ENCODE measurements around the gene MTMR6. TPM values are rescaled to one million over a fixed set of nuclear protein-coding genes. Genes with fewer than 3 reads are reported as not detected.

The MTMR6 gene
- total and polyA plus RNA-seq, 7 experiments from 2014 or later, result 16.0 to 23.2 (median 17.3) TPM

GRCh38 chr13:25233861-25234260 lies 53.4 kb downstream of the MTMR6 start:
- intact Hi-C loops (cut with micrococcal nuclease), result loop anchor here (1.0 to 2.0 kb wide), 2 partner anchors 53 to 141 kb away; partner anchors contain the start of gene MTMR6 (in 1 of the 2)
- H3K36me3 Mint-ChIP-seq, result peaks cover 0 to 4% (median 0%) of the 10 kb centered on the region in 5 donors
- DNase-seq, result no peak
- ChIA-PET CTCF (interaction anchor here (1.2 to 1.9 kb wide), 2 partner anchors 19 to 141 kb away, joined by 5 to 8 read pairs; no protein-coding TSS in a partner anchor), POLR2A (no interaction called here)
- peaks cover 0 to 8% (median 7%) of the 10 kb centered on the region in 7 donors for H3K4me1 Mint-ChIP-seq
- Histone ChIP-seq H3K9me3 (ENCODE audit: control insufficient read depth in 2 of 3, low read length in 3 of 3) (no peaks in the 10 kb centered on the region), H3K4me1 (ENCODE audit: control insufficient read depth in 2 of 2, insufficient read depth in 2 of 2, low read length in 2 of 2) (no peaks in the 10 kb centered on the region), H3K36me3 (ENCODE audit: control insufficient read depth in 2 of 3, insufficient read depth in 3 of 3, low read length in 3 of 3) (no peaks in the 10 kb centered on the region), H3K27me3 (ENCODE audit: control insufficient read depth in 2 of 2, insufficient read depth in 2 of 2, low read length in 2 of 2) (no peaks in the 10 kb centered on the region), H3K4me3 (ENCODE audit: low read length) (no peak overlapping the region), H3K27ac (ENCODE audit: low read depth, low read length) (no peak overlapping the region)
- H3K9me3 Mint-ChIP-seq, result peaks cover 0 to 2% (median 0%) of the 10 kb centered on the region in 11 donors
- ATAC-seq, result no peak
- H3K27ac Mint-ChIP-seq, result no peak overlapping the region
- peaks cover 0 to 17% (median 4%) of the 10 kb centered on the region in 5 donors for H3K27me3 Mint-ChIP-seq
- no peak overlapping the region for H3K4me3 Mint-ChIP-seq

GRCh38 chr13:25232937-25233515 lies 54.3 kb downstream of the MTMR6 start:
- POLR2A ChIA-PET, result interaction anchor here (0.6 kb wide), 1 partner anchor 17 kb away, joined by 3 read pairs; no protein-coding TSS in a partner anchor
- Histone ChIP-seq H3K27me3 (ENCODE audit: control insufficient read depth in 2 of 2, insufficient read depth in 2 of 2, low read length in 2 of 2) (no peaks in the 10 kb centered on the region), H3K36me3 (ENCODE audit: control insufficient read depth in 2 of 3, insufficient read depth in 3 of 3, low read length in 3 of 3) (no peaks in the 10 kb centered on the region), H3K4me1 (ENCODE audit: control insufficient read depth in 2 of 2, insufficient read depth in 2 of 2, low read length in 2 of 2) (no peaks in the 10 kb centered on the region), H3K4me3 (ENCODE audit: low read length) (no peak overlapping the region), H3K27ac (ENCODE audit: low read depth, low read length) (no peak overlapping the region), H3K9me3 (ENCODE audit: control insufficient read depth in 2 of 3, low read length in 3 of 3) (no peaks in the 10 kb centered on the region)
- intact Hi-C loops (cut with micrococcal nuclease), result loop anchor here (1.0 to 2.0 kb wide), 2 partner anchors 54 to 142 kb away; partner anchors contain the start of gene MTMR6 (in 1 of the 2)
- DNase-seq (peak in 2 of 9 donors; percentile 5 to 7), ATAC-seq (peak; percentile 62)
- no peak overlapping the region for H3K4me3 Mint-ChIP-seq
- peaks cover 0 to 2% (median 0%) of the 10 kb centered on the region in 11 donors for H3K9me3 Mint-ChIP-seq
- H3K27ac Mint-ChIP-seq, result no peak overlapping the region
- peaks cover 2 to 17% (median 6%) of the 10 kb centered on the region in 5 donors for H3K27me3 Mint-ChIP-seq
- peaks cover 0 to 8% (median 7%) of the 10 kb centered on the region in 7 donors for H3K4me1 Mint-ChIP-seq
- H3K36me3 Mint-ChIP-seq, result peaks cover 0 to 8% (median 0%) of the 10 kb centered on the region in 5 donors
- CTCF ChIA-PET, result interaction anchor here (1.2 to 1.9 kb wide), 2 partner anchors 20 to 142 kb away, joined by 5 to 8 read pairs; no protein-coding TSS in a partner anchor

GRCh38 chr13:25231517-25231916 lies 55.8 kb downstream of the MTMR6 start:
- Mint-ChIP-seq H3K27me3 (peaks cover 6 to 22% (median 15%) of the 10 kb centered on the region in 5 donors), H3K27ac (no peak overlapping the region), H3K36me3 (peaks cover 0 to 8% (median 0%) of the 10 kb centered on the region in 5 donors), H3K4me1 (peaks cover 0 to 8% (median 7%) of the 10 kb centered on the region in 7 donors), H3K9me3 (peaks cover 0 to 2% (median 0%) of the 10 kb centered on the region in 11 donors), H3K4me3 (no peak overlapping the region)
- ChIA-PET CTCF (no interaction called here), POLR2A (interaction anchor here (0.7 kb wide), 1 partner anchor 57 kb away, joined by 3 read pairs; no protein-coding TSS in a partner anchor)
- Histone ChIP-seq H3K4me1 (ENCODE audit: control insufficient read depth in 2 of 2, insufficient read depth in 2 of 2, low read length in 2 of 2) (no peaks in the 10 kb centered on the region), H3K27me3 (ENCODE audit: control insufficient read depth in 2 of 2, insufficient read depth in 2 of 2, low read length in 2 of 2) (no peaks in the 10 kb centered on the region), H3K9me3 (ENCODE audit: control insufficient read depth in 2 of 3, low read length in 3 of 3) (no peaks in the 10 kb centered on the region), H3K27ac (ENCODE audit: low read depth, low read length) (no peak overlapping the region), H3K4me3 (ENCODE audit: low read length) (no peak overlapping the region), H3K36me3 (ENCODE audit: control insufficient read depth in 2 of 3, insufficient read depth in 3 of 3, low read length in 3 of 3) (no peaks in the 10 kb centered on the region)
- DNase-seq (no peak), ATAC-seq (no peak)
- intact Hi-C loops (cut with micrococcal nuclease), result no loop called here

GRCh38 chr13:25227690-25228089 lies 59.6 kb downstream of the MTMR6 start:
- CTCF ChIA-PET, result no interaction called here
- Mint-ChIP-seq H3K36me3 (peaks cover 0 to 13% (median 0%) of the 10 kb centered on the region in 5 donors), H3K4me1 (no peaks in the 10 kb centered on the region), H3K27me3 (peaks cover 6 to 43% (median 23%) of the 10 kb centered on the region in 5 donors), H3K27ac (no peak overlapping the region), H3K4me3 (no peak overlapping the region), H3K9me3 (peaks cover 0 to 2% (median 0%) of the 10 kb centered on the region in 11 donors)
- H3K4me3 ChIP-seq (ENCODE audit: low read length), result no peak overlapping the region
- intact Hi-C loops (cut with micrococcal nuclease), result no loop called here
- no peaks in the 10 kb centered on the region for H3K4me1 ChIP-seq (ENCODE audit: control insufficient read depth in 2 of 2, insufficient read depth in 2 of 2, low read length in 2 of 2)
- DNase-seq, result no peak
- POLR2A ChIA-PET, result no interaction called here
- no peak overlapping the region for H3K27ac ChIP-seq (ENCODE audit: low read depth, low read length)
- H3K36me3 ChIP-seq (ENCODE audit: control insufficient read depth in 2 of 3, insufficient read depth in 3 of 3, low read length in 3 of 3), result no peaks in the 10 kb centered on the region
- H3K27me3 ChIP-seq (ENCODE audit: control insufficient read depth in 2 of 2, insufficient read depth in 2 of 2, low read length in 2 of 2), result no peaks in the 10 kb centered on the region
- H3K9me3 ChIP-seq (ENCODE audit: control insufficient read depth in 2 of 3, low read length in 3 of 3), result no peaks in the 10 kb centered on the region
- no peak for ATAC-seq

GRCh38 chr13:25225970-25226369 lies 61.3 kb downstream of the MTMR6 start:
- intact Hi-C loops (cut with micrococcal nuclease), result no loop called here
- no peaks in the 10 kb centered on the region for H3K27me3 ChIP-seq (ENCODE audit: control insufficient read depth in 2 of 2, insufficient read depth in 2 of 2, low read length in 2 of 2)
- Mint-ChIP-seq H3K27me3 (peaks cover 15 to 47% (median 29%) of the 10 kb centered on the region in 5 donors), H3K36me3 (peaks cover 0 to 13% (median 0%) of the 10 kb centered on the region in 5 donors), H3K4me1 (no peaks in the 10 kb centered on the region), H3K4me3 (no peak overlapping the region), H3K27ac (no peak overlapping the region), H3K9me3 (peaks cover 0 to 2% (median 0%) of the 10 kb centered on the region in 11 donors)
- no peaks in the 10 kb centered on the region for H3K4me1 ChIP-seq (ENCODE audit: control insufficient read depth in 2 of 2, insufficient read depth in 2 of 2, low read length in 2 of 2)
- H3K36me3 ChIP-seq (ENCODE audit: control insufficient read depth in 2 of 3, insufficient read depth in 3 of 3, low read length in 3 of 3), result no peaks in the 10 kb centered on the region
- POLR2A ChIA-PET, result no interaction called here
- DNase-seq (no peak), ATAC-seq (no peak)
- no peak overlapping the region for H3K27ac ChIP-seq (ENCODE audit: low read depth, low read length)
- CTCF ChIA-PET, result no interaction called here
- H3K9me3 ChIP-seq (ENCODE audit: control insufficient read depth in 2 of 3, low read length in 3 of 3), result no peaks in the 10 kb centered on the region
- no peak overlapping the region for H3K4me3 ChIP-seq (ENCODE audit: low read length)

GRCh38 chr13:25224151-25224550 lies 63.1 kb downstream of the MTMR6 start:
- ChIA-PET CTCF (no interaction called here), POLR2A (no interaction called here)
- ATAC-seq, result no peak
- intact Hi-C loops (cut with micrococcal nuclease), result no loop called here
- no peak overlapping the region for H3K27ac Mint-ChIP-seq
- no peaks in the 10 kb centered on the region for H3K36me3 ChIP-seq (ENCODE audit: control insufficient read depth in 2 of 3, insufficient read depth in 3 of 3, low read length in 3 of 3)
- H3K9me3 Mint-ChIP-seq, result peaks cover 0 to 1% (median 0%) of the 10 kb centered on the region in 11 donors
- no peak overlapping the region for H3K4me3 Mint-ChIP-seq
- H3K27me3 Mint-ChIP-seq, result peaks cover 18 to 40% (median 28%) of the 10 kb centered on the region in 5 donors
- H3K4me3 ChIP-seq (ENCODE audit: low read length), result no peak overlapping the region
- no peaks in the 10 kb centered on the region for H3K27me3 ChIP-seq (ENCODE audit: control insufficient read depth in 2 of 2, insufficient read depth in 2 of 2, low read length in 2 of 2)
- H3K27ac ChIP-seq (ENCODE audit: low read depth, low read length), result no peak overlapping the region
- H3K9me3 ChIP-seq (ENCODE audit: control insufficient read depth in 2 of 3, low read length in 3 of 3), result no peaks in the 10 kb centered on the region
- H3K36me3 Mint-ChIP-seq, result peaks cover 0 to 13% (median 0%) of the 10 kb centered on the region in 5 donors
- DNase-seq, result no peak
- peaks cover 0 to 2% (median 0%) of the 10 kb centered on the region in 7 donors for H3K4me1 Mint-ChIP-seq
- no peaks in the 10 kb centered on the region for H3K4me1 ChIP-seq (ENCODE audit: control insufficient read depth in 2 of 2, insufficient read depth in 2 of 2, low read length in 2 of 2)
